ENCODE measurements around the gene SLC16A10. TPM values are rescaled to one million over a fixed set of nuclear protein-coding genes. Genes with fewer than 3 reads are reported as not detected.
"Not testable (repeated sequence)": the region's sequence is repeated elsewhere in the genome, so short reads cannot be mapped to it uniquely, and the experiment has no call there.

The SLC16A10 gene
- total and polyA plus RNA-seq, 5 donors = 2.2 to 11.3 (median 5.0) TPM

DNA sequence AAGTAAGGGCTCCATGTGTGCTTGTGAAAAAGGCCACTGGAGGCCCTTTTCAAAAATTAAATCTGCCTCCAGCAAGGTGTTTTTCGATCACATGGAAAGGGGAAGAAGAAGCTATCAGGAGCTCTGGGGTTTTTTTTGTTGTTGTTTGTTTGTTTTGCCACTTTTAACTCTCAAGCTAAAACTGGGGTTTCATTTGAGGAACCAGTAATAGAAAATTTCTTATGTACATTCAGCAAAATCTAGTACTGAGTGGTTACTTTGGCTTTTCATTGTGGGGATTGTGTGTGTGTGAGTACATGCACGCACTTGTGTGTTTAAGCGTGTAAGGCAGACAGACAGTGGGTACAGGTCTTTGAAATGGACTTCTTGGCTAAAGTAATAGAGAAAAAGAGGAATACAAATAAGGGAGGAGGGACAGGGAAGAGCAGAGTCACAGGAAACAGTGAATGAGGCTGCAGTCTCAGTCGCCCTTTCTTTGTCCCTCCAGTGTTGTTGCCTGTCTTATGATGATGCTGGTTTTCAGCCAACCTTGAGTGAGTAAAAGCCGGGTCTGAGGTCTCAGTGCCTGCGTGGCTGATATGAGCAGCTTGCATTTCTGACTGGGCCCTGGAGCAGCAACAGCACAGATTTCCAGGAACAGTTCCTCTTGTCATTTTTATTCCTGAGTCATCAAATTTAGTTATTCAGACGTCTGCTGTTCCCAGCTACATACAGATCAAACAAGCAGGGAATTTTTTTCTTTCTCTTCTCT is 26.2 kb downstream of the SLC16A10 start:
- H3K4me3 ChIP-seq (ENCODE audit: low read length) = no peak overlapping the region
- no peaks in the 10 kb centered on the region for H3K4me1 ChIP-seq (ENCODE audit: control insufficient read depth, insufficient read depth, low read length)
- intact Hi-C loops (cut with DNase I) = no loop called here
- ATAC-seq (peak; percentile 86 to 88), DNase-seq (peak in 2 of 3 donors; percentile 40 to 54)
- no peaks in the 10 kb centered on the region for H3K27me3 ChIP-seq (ENCODE audit: control insufficient read depth, insufficient read depth)
- peak overlapping the region; percentile 89 for H3K27ac ChIP-seq (ENCODE audit: low read length)
- WGBS = 31% methylated on average over 7 of the region's 7 CpGs
- H3K9me3 ChIP-seq (ENCODE audit: control insufficient read depth, low read length) = no peaks in the 10 kb centered on the region

DNA sequence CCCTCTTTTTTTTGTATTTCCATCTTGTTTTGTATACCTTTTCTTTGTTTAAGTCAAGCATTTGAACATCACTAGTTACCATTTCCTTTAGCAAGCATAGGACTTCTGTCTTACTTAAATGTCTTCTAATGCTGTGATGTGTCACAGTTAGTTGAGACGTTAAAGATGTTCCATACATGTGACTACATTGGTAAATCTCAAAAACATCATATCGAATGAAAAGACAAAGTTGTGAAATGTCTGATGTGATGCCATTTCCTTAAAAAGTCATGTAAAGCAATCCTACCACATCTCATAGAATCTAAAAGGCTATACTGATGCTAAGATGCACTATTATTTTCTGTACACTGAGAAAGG is 26.8 kb downstream of the SLC16A10 start:
- WGBS = 31% methylated on average over 2 of the region's 2 CpGs
- H3K4me3 ChIP-seq (ENCODE audit: low read length) = no peak overlapping the region
- H3K27ac ChIP-seq (ENCODE audit: low read length) = no peak overlapping the region
- ATAC-seq = no peak
- H3K4me1 ChIP-seq (ENCODE audit: control insufficient read depth, insufficient read depth, low read length) = no peaks in the 10 kb centered on the region
- intact Hi-C loops (cut with DNase I) = no loop called here
- DNase-seq = no peak
- no peaks in the 10 kb centered on the region for H3K27me3 ChIP-seq (ENCODE audit: control insufficient read depth, insufficient read depth)
- H3K9me3 ChIP-seq (ENCODE audit: control insufficient read depth, low read length) = no peaks in the 10 kb centered on the region

DNA sequence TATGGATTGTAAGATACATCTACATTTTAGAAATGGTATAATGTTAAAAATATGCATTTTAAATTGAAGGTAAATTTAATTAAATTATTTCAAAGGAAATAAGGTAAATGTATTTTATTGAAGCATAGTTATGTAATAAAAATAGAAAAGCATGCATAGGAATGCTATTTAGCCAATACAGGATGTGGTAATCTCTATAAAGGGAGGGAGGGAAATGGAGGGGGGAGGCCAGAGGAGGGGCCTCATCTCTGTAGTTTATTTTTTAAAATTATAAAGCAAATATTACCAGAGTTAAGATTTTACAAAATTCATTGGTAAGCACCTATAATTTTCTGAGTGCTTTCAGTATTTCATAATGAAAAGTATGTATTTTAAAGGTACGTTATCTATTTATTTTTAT is 27.2 kb downstream of the SLC16A10 start:
- Histone ChIP-seq H3K27me3 (ENCODE audit: control insufficient read depth, insufficient read depth) (no peaks in the 10 kb centered on the region), H3K4me1 (ENCODE audit: control insufficient read depth, insufficient read depth, low read length) (no peaks in the 10 kb centered on the region), H3K9me3 (ENCODE audit: control insufficient read depth, low read length) (no peaks in the 10 kb centered on the region), H3K27ac (ENCODE audit: low read length) (no peak overlapping the region), H3K4me3 (ENCODE audit: low read length) (no peak overlapping the region)
- DNase-seq = no peak
- intact Hi-C loops (cut with DNase I) = no loop called here
- 51% methylated on average over 1 of the region's 1 CpG for WGBS
- no peak for ATAC-seq

DNA sequence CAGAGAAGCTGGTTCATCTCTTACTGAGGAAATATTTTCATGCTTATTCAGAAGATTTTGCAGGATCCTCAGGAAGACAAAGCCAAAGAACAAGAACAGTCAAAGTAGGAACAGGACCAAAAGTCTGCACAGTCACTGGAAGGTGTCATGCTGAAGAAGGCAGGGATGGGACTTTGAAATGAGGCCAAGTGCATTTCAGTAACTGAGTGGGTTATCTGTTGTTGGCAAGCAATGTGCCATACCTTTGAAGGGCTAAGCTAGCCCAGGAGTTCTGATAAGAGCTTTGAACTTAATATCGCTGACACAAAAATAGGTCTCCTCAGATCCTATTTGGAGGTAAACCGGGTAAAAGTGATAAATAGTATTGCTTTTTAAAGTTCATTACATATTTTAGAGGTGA is 31.5 kb downstream of the SLC16A10 start:
- no peaks in the 10 kb centered on the region for H3K4me1 ChIP-seq (ENCODE audit: control insufficient read depth, insufficient read depth, low read length)
- DNase-seq (no peak), ATAC-seq (peak in 1 of 2 donors; percentile 71)
- intact Hi-C loops (cut with DNase I) = no loop called here
- 58% methylated on average over 2 of the region's 2 CpGs for WGBS
- no peaks in the 10 kb centered on the region for H3K9me3 ChIP-seq (ENCODE audit: control insufficient read depth, low read length)
- no peak overlapping the region for H3K27ac ChIP-seq (ENCODE audit: low read length)
- H3K27me3 ChIP-seq (ENCODE audit: control insufficient read depth, insufficient read depth) = no peaks in the 10 kb centered on the region
- H3K4me3 ChIP-seq (ENCODE audit: low read length) = no peak overlapping the region

DNA sequence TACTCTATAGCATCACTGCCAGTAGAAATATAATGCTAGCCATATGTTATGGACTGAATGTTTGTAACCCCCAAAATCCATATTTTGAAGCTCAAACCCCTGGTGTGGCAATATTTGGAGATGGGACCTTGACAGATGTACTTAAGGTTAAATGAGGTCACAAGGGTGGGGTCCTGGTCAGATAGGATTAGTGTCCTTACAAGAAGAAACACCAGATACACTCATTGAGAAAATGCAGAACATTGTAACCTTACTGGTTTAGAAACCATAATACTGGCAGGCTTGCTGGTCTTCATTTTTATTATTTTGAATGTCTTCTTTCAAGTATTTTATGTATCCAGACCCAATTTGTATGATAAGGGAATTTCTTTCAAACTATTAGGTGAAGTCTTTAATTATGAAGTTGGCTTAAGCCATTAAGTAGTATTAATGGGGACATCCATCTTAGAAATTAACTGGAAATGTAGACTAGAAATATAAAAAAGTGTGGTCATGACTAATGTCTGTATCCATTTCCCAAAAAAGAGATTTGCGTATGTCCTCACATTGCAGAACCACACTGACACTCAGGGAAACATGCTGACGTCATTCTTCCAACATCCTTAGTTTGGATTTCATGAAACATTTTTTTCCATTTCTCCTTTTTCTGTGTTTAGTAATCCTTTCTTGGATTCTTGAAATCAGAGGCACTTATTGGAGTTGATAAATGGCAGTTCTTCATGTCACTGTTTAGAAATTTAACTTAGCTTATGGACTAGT is 32.4 kb downstream of the SLC16A10 start:
- H3K4me1 ChIP-seq (ENCODE audit: control insufficient read depth, insufficient read depth, low read length) = no peaks in the 10 kb centered on the region
- no peaks in the 10 kb centered on the region for H3K27me3 ChIP-seq (ENCODE audit: control insufficient read depth, insufficient read depth)
- DNase-seq (no peak), ATAC-seq (no peak)
- H3K9me3 ChIP-seq (ENCODE audit: control insufficient read depth, low read length) = no peaks in the 10 kb centered on the region
- 79% methylated on average over 2 of the region's 2 CpGs for WGBS
- no peak overlapping the region for H3K4me3 ChIP-seq (ENCODE audit: low read length)
- H3K27ac ChIP-seq (ENCODE audit: low read length) = no peak overlapping the region
- intact Hi-C loops (cut with DNase I) = no loop called here

DNA sequence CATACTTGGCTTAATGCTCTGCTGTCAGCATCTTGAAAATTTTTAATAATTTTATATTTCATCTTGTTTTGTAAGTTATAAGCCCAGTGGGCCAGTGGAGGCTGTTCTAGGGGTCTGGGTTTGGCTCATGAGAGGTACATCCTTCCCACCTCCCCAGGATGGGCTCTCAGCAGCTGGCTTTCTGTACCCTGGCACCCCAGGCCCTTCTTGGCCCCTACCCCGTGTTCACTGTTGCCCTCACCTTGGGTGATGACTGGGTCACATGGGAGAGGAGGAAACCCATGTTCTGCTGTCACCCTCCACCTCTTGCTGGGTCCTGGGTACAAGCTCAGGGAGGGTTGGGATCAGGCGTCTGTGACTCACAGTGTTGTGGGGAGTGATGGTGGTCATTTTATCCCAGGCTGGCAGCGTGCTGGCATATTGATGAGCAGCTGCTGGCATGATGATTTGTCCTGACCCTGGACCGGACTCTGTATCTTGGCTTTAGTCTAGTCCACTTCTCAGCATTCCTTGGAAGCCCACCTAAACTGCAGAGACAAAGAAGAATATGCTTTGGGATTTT is 34.6 kb downstream of the SLC16A10 start:
- intact Hi-C loops (cut with DNase I) = no loop called here
- H3K4me3 ChIP-seq (ENCODE audit: low read length) = no peak overlapping the region
- H3K4me1 ChIP-seq (ENCODE audit: control insufficient read depth, insufficient read depth, low read length) = no peaks in the 10 kb centered on the region
- DNase-seq (no peak), ATAC-seq (peak in 1 of 2 donors; percentile 24)
- no peaks in the 10 kb centered on the region for H3K9me3 ChIP-seq (ENCODE audit: control insufficient read depth, low read length)
- WGBS = 90% methylated on average over 4 of the region's 4 CpGs
- H3K27me3 ChIP-seq (ENCODE audit: control insufficient read depth, insufficient read depth) = no peaks in the 10 kb centered on the region
- no peak overlapping the region for H3K27ac ChIP-seq (ENCODE audit: low read length)

DNA sequence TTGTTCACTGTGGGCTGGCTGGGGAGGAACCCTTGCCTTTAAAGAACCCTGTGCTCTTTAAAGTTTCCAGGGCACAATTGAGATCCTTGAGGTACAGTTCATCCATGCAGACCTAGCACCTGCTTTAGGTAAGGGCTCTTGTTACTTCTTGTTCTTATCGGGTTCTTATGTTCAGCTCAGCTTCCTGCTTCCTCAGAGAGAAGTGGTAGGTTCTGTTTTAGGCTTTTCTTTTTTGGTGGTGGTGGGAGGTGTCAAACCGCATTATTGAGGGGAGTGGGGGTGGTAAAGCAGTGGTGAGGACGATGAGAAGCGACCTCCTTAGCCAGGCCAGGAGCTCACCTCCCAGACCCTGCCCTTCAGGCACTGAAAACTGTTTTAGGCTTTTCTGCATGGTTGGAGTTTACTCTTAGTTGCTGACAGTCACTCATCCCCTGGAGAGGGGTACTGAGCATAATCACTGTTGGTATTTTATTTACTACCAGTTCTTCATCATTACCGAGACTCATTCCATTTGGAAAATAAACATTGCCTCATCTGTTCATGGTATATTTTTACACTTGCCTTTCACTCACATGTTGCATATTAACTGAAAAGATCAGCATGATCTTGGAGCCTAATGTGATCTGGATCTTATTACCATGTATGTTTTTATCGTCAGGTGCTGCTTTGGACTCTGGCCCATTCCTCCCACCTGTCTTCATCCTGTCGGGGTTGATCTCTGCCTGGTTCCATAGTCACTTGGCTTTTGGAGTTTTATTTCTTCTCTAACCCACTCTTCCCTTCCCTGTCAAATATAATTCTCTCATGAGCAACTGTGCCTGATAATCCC is 35.4 kb downstream of the SLC16A10 start:
- no peaks in the 10 kb centered on the region for H3K9me3 ChIP-seq (ENCODE audit: control insufficient read depth, low read length)
- no peak overlapping the region for H3K27ac ChIP-seq (ENCODE audit: low read length)
- H3K4me3 ChIP-seq (ENCODE audit: low read length) = no peak overlapping the region
- H3K4me1 ChIP-seq (ENCODE audit: control insufficient read depth, insufficient read depth, low read length) = no peaks in the 10 kb centered on the region
- 75% methylated on average over 7 of the region's 7 CpGs for WGBS
- intact Hi-C loops (cut with DNase I) = no loop called here
- no peak for DNase-seq
- no peaks in the 10 kb centered on the region for H3K27me3 ChIP-seq (ENCODE audit: control insufficient read depth, insufficient read depth)
- no peak for ATAC-seq

DNA sequence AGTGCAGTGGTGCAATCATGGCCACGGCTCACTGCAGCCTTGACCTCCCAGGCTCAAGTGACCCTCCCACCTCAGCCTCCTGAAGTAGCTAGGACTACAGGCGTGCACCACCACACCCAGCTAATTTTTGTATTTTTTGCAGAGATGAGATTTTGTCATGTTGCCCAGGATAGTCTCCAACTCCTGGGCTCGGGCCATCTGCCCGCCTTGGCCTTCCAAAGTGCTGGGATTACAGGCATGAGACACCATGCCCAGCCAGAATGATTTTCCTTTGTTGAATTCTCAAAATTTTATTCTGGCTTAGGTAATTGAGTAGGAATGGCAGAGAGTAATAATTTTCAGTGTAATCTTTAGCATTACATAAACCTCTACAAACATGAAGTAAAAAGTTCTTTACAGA is 37.1 kb downstream of the SLC16A10 start:
- Histone ChIP-seq H3K27ac (ENCODE audit: low read length) (no peak overlapping the region), H3K27me3 (ENCODE audit: control insufficient read depth, insufficient read depth) (no peaks in the 10 kb centered on the region), H3K9me3 (ENCODE audit: control insufficient read depth, low read length) (no peaks in the 10 kb centered on the region), H3K4me1 (ENCODE audit: control insufficient read depth, insufficient read depth, low read length) (peaks cover 4% of the 10 kb centered on the region), H3K4me3 (ENCODE audit: low read length) (no peak overlapping the region)
- WGBS = 87% methylated on average over 4 of the region's 4 CpGs
- DNase-seq (no peak), ATAC-seq (no peak)
- intact Hi-C loops (cut with DNase I) = no loop called here

DNA sequence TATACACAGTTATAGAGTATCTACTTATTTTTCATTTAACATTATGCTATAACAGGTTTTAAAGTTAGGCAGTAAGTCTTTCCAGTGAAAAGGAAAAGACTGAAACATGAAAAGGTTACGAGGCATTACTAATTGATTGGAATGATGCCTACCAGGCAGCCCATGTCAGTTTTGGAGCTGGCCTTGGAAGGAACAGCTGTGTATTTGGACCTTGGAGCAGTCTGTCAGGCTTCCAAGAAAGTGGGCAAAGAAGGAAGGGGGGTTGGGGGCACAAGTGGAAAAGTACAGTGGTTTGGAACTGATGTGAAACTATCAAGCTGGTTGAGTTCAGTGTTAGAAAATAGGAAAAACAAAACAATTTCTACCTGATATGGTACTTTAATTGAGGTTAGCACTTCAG is 41.7 kb downstream of the SLC16A10 start:
- no peak overlapping the region for H3K27ac ChIP-seq (ENCODE audit: low read length)
- 30% methylated on average over 1 of the region's 1 CpG for WGBS
- DNase-seq (peak in 2 of 3 donors; percentile 45 to 62), ATAC-seq (peak; percentile 77 to 85)
- H3K4me3 ChIP-seq (ENCODE audit: low read length) = no peak overlapping the region
- no peaks in the 10 kb centered on the region for H3K27me3 ChIP-seq (ENCODE audit: control insufficient read depth, insufficient read depth)
- H3K4me1 ChIP-seq (ENCODE audit: control insufficient read depth, insufficient read depth, low read length) = peaks cover 4% of the 10 kb centered on the region
- H3K9me3 ChIP-seq (ENCODE audit: control insufficient read depth, low read length) = no peaks in the 10 kb centered on the region
- intact Hi-C loops (cut with DNase I) = no loop called here

DNA sequence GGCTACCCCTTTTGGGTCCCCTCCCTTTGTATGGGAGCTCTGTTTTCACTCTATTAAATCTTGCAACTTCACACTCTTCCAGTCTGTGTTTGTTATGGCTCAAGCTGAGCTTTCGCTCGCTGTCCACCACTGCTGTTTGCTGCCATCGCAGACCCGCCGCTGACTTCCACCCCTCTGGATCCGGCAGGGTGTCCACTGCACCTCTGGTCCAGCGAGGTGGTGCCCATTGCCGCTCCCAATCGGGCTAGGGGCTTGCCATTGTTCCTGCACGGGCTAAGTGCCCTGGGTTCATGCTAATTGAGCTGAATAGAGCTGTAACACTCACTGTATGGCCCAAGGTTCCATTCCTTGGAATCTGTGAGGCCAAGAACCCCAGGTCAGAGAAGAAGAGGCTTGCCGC is 43.7 kb downstream of the SLC16A10 start:
- H3K9me3 ChIP-seq (ENCODE audit: control insufficient read depth, low read length); intact Hi-C loops (cut with DNase I); H3K27ac ChIP-seq (ENCODE audit: low read length); H3K27me3 ChIP-seq (ENCODE audit: control insufficient read depth, insufficient read depth); H3K4me1 ChIP-seq (ENCODE audit: control insufficient read depth, insufficient read depth, low read length); H3K4me3 ChIP-seq (ENCODE audit: low read length); ATAC-seq; DNase-seq: not testable (repeated sequence)
- 94% methylated on average over 11 of the region's 11 CpGs for WGBS

DNA sequence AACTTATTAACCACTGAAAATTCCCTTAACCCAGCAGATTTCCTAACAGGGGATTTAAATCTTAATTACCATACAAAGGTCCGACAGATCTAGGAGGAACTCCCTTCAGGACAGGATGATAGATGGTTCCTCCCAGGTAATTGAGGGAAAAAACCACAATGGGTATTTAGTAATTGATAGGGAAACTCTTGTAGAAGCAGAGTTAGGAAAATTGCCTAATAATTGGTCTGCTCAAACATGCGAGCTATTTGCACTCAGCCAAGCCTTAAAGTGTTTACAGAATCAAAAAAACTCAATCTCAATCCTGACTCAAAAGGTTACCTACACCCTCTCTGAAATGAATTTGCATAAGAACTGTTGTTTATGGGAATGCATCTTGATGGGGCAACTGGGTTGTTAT is 45.4 kb downstream of the SLC16A10 start:
- H3K27me3 ChIP-seq (ENCODE audit: control insufficient read depth, insufficient read depth); H3K4me3 ChIP-seq (ENCODE audit: low read length); ATAC-seq; DNase-seq; H3K4me1 ChIP-seq (ENCODE audit: control insufficient read depth, insufficient read depth, low read length); H3K27ac ChIP-seq (ENCODE audit: low read length); H3K9me3 ChIP-seq (ENCODE audit: control insufficient read depth, low read length); intact Hi-C loops (cut with DNase I): not testable (repeated sequence)
- WGBS = 70% methylated on average over 2 of the region's 2 CpGs
